ENCODE data around the gene MBD3L2B.
A peak's percentile ranks its signal among the peaks of the same experiment; 100 is the strongest.
"Not testable (repeated sequence)": the region's sequence is repeated elsewhere in the genome, so short reads cannot be mapped to it uniquely, and the experiment has no call there.

MBD3L2B gene

DNA sequence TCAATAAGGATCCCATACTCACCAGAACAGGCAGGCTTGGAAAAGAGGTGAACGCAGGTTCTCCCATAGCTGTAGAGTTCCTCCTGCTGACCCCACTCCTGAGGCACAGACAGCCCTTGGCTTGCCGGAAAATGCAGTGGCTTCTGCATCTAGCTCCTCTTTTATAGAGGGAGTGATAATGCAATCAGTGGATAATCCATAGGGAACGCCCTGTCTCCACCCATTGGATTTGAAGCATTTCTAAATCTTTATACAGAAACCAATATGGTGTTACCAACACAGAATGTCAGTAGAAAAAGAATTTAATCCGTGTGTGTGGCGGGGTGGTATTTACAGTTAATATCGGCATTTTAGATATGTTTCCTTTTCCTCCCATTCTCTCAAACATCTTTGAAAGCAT lies at the start of gene MBD3L2B:
TSS of gene MBD3L2B (minus strand) at position 101 of the 400 bp plus-strand sequence. CDS start at position 67, 34 bp downstream.
- not testable (repeated sequence) for DNase-seq

DNA sequence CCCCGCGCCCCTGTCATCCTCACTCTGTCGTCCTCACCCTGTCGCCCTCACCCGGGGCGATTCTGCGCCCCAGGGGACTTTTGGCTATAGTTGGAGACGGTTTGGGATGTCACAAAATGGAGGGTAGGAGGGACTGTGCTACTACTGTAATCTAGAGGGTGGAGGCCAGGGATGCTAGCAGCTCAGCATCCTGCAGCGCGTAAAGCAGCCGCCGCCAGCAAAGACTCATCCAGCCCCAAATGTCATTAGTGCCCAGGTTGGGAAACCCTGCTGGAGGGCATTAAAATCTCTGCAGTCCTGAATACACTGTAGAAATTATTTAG lies 48.6 kb upstream of the MBD3L2B start:
- DNase-seq = peak in 1 of 58 donors; percentile 32

DNA sequence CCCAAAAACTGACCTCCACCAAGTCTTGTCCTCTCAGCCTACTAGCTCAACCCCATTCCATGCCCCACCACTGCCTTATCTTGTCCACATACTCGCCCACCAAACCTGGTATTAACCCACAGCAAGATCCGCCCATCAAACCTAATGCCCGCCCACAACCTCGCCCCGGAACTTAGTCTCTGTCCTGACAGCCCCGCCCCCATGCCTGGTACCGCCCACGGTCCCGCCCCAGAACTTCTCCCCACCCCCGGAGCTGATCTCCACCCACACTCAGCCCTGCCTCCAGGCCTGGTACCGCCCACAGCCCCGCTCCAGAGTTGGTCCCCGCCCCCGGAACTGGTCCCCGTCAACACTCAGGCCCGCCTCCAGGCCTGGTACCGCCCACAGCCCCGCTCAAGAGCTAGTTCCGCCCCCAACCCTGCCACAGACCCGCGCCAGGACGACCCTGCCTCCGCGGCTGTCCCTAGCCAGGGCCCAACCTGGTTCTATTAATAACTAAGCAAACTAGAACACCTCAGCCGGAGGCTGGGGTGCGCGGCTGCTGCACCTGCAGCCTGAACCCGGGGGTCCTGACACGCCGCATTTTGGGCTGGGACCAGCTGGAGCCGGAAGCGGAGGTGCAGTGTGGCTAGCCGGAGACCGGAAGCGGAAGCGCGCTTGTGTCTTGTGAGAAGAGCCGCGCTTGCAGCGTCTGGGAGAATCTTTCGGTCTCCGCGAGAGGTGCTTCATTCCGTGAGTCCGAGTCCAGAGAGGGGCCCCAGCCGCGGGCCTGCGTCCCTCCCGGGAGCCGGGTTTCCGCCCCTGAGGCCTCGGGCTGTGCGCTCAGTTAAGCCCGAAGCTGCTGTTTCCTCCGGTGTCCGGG lies 48.0 kb upstream of the MBD3L2B start, which contains the start of gene ZNF557:
TSS of gene ZNF557 (plus strand) at position 662 of the 862 bp plus-strand sequence. CDS start 5,372 bp downstream, outside the sequence.
- peak; percentile 74 to 99 (median 96) for DNase-seq

DNA sequence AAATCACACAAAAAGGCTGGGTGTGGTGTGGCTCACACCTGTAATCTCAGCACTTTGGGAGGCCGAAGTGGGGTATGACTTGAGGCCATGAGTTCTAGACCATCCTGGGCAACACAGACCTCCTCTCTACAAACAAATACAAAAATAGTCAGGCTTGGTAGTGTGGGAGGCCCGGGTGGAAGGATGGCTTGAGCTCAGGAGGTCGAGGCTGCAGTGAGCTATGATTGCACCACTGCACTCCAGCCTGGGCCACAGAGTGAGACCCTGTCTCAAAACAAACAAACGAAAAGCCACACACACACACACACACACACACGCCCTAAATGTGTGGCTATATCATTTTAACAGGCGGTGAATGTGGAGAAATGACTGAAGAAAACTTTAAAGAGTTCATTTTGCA lies 47.4 kb upstream of the MBD3L2B start:
- no peak for DNase-seq

DNA sequence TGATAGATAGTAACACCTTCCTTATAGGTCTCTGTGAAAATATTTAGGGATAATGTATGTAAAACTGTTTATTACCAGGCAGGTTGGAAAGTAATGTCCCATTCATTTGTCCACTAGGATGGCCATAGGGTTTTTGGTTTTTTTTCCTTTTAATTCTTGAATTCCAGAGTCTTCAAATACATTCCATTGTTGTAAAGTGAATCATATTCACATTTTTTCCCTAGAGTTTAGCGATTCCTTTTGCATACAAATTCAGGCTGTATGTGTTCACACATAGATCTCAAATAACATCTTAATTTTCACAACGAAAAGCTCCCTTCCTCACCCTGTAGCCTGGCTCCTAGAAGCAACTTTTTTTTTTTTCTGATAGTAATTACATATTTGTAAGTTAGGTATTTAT lies 46.5 kb upstream of the MBD3L2B start:
- no peak for DNase-seq

DNA sequence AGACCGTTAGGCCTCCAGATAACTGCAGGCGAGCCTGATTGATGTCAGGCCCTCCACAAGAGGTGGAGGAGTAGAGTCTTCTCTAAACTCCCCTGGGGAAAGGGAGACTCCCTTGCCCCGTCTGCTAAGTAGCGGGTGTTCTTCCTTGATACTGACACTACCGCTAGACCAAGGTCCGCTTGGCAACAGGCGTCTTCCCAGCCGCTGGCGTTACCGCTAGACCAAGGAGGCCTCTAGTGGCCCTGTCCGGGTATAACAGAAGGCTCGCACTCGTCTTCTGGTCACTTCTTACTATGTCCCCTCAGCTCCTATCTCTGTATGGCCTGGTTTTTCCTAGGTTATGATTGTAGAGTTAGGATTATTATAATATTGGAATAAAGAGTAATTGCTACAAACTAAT lies 45.9 kb upstream of the MBD3L2B start:
- DNase-seq = peak in 1 of 58 donors; percentile 2

DNA sequence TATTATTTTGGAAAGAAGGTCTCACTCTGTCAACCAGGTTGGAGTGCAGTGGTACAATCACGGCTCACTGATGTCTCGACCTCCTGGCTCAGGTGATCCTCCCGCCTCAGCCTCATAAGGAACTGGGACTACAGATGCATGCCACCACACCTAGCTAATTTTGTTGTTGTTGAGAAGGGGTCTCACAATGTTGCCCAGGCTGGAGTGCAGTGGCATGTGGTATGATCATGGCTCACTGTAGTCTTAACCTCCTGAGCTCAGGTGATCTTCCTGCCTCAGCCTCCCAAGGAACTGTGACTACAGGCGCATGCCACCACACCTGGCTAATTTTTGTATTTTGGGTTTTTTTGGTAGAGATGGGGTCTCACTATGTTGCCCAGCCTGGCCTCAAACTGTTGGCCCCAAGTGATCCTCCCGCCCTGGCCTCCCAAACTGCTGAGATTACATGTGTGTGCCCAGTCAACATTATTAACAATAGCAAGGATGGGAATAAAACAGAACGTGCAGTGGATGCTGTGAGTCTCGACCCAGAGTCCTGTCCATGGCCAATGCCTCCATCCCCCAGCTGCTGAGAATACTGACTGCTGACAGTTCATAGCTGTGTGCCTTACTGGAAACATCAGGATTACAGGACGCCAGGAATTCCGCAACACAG lies 42.7 kb upstream of the MBD3L2B start:
- no peak for DNase-seq

DNA sequence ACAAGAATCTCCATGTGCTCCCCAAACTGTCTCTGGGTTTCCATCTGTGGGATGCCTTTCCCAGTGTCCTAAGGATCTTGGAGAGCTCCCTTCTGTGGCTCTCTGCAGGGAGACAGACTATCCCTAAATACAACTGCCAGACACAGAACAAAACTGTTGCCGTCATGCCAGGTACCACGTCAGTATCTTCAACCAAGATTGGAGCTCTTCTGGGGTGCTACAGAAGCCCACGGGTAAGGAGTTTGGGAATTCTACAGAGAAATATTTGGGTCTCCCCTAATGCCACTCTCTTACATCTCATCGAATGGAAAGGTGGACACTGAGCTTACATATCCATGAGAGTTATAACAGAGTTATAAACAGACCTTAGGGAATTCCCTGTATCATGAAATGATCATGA lies 42.1 kb upstream of the MBD3L2B start:
- no peak for DNase-seq

DNA sequence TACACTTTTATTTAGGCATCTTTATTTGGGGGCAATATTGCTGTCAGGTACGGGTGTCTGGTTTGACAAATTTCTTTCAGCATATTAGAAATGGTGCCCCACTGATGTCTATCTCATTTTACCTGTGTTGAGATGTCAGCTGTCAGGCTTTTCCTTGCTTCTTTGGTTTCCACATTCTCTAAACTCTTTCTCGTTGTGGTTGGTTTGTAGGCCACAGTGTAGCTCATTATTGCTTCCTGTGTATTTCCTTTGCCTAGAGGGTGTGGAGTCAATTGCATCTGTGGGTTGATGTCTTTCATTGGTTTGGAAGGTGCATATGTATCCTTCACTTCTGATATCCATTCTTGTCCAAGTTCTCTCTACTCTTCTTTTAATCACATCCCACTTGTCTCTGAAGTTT lies 38.7 kb upstream of the MBD3L2B start:
- DNase-seq = not testable (repeated sequence)

DNA sequence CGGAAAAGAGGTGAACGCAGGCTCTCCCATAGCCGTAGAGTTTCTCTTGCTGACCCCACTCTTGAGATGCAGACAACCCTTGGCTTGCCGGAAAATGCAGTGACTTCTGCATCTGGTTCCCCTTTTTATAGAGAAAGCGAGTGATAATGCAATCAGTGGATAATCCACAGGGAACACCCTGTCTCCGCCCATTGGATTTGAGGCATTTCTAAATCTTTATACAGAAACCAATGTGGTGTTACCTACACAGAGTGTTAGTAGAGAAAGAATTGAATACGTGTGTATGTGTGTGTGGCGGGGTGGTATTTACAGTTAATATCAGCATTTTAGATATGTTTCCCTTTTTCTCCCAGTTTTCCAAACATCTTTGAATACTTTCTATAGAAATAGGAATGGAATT lies 37.3 kb upstream of the MBD3L2B start, which contains the start of gene MBD3L3:
TSS of gene MBD3L3 (minus strand) at position 101 of the 400 bp plus-strand sequence. CDS start at position 30, 71 bp downstream.
- not testable (repeated sequence) for DNase-seq

DNA sequence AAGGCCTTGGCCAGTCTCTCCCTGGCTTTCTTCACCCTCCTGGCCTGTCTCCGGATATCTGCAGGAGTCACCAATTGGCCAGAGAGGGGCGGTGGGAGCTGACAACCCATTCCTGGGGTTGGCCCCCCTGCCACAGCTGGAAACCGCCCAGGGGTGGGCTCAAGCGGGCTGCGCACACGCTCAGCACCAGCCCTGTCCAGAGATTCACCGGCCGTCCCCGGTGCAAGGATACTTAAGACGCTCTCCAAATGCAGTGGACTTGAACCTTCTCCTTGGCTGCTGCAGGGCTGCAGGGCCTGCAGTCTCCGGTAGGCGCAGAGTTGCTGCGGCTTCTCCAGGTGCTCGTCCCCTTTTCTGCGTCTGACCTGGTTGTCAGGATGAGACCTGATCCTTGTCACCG lies 35.1 kb upstream of the MBD3L2B start:
- not testable (repeated sequence) for DNase-seq

DNA sequence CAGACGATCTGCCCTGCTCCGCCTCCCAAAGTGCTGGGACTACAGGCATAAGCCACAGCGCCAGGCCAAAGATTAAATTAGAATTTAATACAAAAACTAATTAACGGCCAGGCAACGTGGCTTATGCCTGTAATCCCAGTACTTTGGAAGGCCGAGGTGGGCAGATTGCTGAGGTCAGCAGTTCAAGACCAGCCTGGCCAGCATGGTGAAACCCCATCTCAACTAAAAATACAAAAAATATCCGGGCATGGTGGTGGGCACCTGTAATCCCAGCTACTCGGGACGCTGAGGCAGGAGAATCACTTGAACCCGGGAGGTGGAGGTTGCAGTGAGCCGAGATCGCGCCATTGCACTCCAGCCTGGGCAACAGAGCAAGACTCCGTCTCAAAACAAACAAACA lies 34.4 kb upstream of the MBD3L2B start:
- DNase-seq = not testable (repeated sequence)

DNA sequence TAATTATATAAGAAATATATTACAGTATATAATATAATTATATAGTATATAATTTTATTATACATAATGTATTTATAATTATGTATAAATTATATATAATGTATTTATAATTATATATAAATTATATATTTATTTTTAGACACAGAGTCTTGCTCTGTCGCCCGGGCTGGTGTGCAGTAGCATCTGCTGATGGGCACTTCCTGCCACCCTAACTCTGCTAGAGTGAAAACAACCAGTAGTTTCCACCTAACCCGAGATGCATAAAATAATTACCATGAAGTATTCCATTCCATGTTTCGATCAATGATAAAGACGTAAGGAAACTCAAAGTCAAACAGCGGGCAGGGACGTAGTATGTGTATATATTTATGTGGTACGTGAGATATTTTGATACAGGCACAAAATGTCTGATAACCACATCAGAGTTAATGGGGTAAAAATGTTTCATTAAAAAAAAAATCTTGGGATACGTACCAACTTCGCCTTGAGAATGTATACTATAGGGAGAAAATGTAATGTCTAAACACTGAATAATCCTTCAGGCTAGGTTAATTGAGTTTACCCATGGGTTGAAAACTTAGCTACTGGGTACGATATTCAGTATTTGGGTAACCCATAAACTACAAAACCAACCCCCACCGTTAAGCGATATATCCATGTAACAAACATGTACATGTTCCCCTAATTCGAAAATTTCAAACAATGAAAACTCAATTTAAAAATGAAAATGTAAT lies 33.6 kb upstream of the MBD3L2B start:
- DNase-seq = not testable (repeated sequence)

DNA sequence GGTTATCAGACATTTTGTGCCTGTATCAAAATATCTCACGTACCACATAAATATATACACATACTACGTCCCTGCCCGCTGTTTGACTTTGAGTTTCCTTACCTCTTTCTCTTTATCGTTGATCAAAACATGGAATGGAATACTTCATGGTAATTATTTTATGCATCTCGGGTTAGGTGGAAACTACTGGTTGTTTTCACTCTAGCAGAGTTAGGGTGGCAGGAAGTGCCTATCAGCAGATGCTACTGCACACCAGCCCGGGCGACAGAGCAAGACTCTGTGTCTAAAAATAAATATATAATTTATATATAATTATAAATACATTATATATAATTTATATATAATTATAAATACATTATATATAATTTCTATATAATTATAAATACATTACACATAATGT lies 31.7 kb upstream of the MBD3L2B start:
- not testable (repeated sequence) for DNase-seq

DNA sequence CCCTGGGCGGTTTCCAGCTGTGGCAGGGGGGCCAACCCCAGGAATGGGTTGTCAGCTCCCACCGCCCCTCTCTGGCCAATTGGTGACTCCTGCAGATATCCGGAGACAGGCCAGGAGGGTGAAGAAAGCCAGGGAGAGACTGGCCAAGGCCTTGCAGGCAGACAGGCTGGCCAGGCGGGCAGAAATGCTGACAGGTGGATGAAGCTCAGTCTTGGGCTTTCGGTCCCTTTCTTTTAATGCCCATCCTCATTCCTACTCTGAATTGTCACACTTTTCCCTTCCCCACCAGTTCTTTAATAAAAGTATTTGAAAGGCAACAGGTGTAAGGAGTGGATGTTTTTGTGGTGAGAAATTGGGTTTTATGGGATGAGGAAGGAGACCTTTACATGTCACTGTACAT lies 30.2 kb upstream of the MBD3L2B start:
- DNase-seq = not testable (repeated sequence)

DNA sequence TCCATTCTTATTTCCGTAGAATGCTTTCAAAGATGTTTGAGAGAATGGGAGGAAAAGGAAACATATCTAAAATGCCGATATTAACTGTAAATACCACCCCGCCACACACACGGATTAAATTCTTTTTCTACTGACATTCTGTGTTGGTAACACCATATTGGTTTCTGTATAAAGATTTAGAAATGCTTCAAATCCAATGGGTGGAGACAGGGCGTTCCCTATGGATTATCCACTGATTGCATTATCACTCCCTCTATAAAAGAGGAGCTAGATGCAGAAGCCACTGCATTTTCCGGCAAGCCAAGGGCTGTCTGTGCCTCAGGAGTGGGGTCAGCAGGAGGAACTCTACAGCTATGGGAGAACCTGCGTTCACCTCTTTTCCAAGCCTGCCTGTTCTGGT lies 27.8 kb upstream of the MBD3L2B start, which contains the start of gene MBD3L2:
TSS of gene MBD3L2 (plus strand) at position 301 of the 400 bp plus-strand sequence. CDS start at position 354, 53 bp downstream.
- not testable (repeated sequence) for DNase-seq

DNA sequence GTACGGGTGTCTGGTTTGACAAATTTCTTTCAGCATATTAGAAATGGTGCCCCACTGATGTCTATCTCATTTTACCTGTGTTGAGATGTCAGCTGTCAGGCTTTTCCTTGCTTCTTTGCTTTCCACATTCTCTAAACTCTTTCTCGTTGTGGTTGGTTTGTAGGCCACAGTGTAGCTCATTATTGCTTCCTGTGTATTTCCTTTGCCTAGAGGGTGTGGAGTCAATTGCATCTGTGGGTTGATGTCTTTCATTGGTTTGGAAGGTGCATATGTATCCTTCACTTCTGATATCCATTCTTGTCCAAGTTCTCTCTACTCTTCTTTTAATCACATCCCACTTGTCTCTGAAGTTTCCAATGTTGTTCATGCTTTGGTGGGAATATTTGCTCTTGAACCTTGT lies 20.3 kb upstream of the MBD3L2B start:
- not testable (repeated sequence) for DNase-seq

DNA sequence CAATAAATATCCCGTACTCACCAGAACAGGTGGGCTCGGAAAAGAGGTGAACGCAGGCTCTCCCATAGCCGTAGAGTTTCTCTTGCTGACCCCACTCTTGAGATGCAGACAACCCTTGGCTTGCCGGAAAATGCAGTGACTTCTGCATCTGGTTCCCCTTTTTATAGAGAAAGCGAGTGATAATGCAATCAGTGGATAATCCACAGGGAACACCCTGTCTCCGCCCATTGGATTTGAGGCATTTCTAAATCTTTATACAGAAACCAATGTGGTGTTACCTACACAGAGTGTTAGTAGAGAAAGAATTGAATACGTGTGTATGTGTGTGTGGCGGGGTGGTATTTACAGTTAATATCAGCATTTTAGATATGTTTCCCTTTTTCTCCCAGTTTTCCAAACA lies 18.8 kb upstream of the MBD3L2B start, which contains the start of gene MBD3L4:
TSS of gene MBD3L4 (minus strand) at position 101 of the 400 bp plus-strand sequence. CDS start at position 66, 35 bp downstream.
- DNase-seq = not testable (repeated sequence)

DNA sequence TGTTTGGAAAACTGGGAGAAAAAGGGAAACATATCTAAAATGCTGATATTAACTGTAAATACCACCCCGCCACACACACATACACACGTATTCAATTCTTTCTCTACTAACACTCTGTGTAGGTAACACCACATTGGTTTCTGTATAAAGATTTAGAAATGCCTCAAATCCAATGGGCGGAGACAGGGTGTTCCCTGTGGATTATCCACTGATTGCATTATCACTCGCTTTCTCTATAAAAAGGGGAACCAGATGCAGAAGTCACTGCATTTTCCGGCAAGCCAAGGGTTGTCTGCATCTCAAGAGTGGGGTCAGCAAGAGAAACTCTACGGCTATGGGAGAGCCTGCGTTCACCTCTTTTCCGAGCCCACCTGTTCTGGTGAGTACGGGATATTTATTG lies 9.0 kb upstream of the MBD3L2B start, which contains the start of gene MBD3L5:
TSS of gene MBD3L5 (plus strand) at position 301 of the 400 bp plus-strand sequence. CDS start at position 335, 34 bp downstream.
- not testable (repeated sequence) for DNase-seq

DNA sequence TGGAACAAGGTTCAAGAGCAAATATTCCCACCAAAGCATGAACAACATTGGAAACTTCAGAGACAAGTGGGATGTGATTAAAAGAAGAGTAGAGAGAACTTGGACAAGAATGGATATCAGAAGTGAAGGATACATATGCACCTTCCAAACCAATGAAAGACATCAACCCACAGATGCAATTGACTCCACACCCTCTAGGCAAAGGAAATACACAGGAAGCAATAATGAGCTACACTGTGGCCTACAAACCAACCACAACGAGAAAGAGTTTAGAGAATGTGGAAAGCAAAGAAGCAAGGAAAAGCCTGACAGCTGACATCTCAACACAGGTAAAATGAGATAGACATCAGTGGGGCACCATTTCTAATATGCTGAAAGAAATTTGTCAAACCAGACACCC lies 7.6 kb upstream of the MBD3L2B start:
- DNase-seq = not testable (repeated sequence)

DNA sequence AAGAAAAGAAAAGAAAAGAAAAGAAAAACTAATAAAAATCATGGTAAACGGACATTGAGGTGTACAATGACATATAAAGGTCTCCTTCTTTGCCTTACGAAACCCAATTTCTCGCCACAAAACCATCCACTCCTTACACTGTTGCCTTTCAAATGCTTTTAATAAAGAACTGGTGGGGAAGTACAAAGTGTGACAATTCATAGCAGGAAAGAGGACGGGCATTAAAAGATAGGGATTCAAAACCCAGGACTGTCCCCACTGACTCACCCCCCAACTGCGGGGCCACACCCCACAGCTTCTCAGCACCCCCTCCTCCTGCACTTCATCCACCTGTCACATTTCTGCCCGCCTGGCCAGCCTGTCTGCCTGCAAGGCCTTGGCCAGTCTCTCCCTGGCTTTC lies 2.4 kb downstream of the MBD3L2B start:
- DNase-seq = no peak

Measured in anterior cingulate cortex (tissue), 58 donors.